Endodermal cell (in vitro differentiated cells): ENCODE measurements around the gene CARD14. TPM values are rescaled to one million over a fixed set of nuclear protein-coding genes. Genes with fewer than 3 reads are reported as not detected.

Experiments used
- DNase-seq: peaks from one replicate; pipeline ENCODE4 v3.0.0-alpha.2; 2017
- H3K27ac ChIP-seq: 2 replicates; pipeline ENCODE4 v1.5.1; 2013; ENCODE audit warnings: mild to moderate bottlenecking, low read depth, low read length, moderate library complexity
- H3K27me3 ChIP-seq: 2 replicates; pipeline ENCODE4 v1.6.1; 2013; ENCODE audit warnings: mild to moderate bottlenecking, low read length, moderate library complexity; ENCODE audit not compliant: insufficient read depth, control insufficient read depth, poor library complexity, severe bottlenecking
- H3K36me3 ChIP-seq: 2 replicates; pipeline ENCODE4 v1.7.0; 2013; ENCODE audit warnings: mild to moderate bottlenecking, low read length, moderate library complexity; ENCODE audit not compliant: control insufficient read depth, insufficient read depth
- H3K4me1 ChIP-seq: one replicate; pipeline ENCODE4 v1.7.0; 2013; ENCODE audit warnings: low read length; ENCODE audit not compliant: control insufficient read depth, insufficient read depth
- H3K4me3 ChIP-seq: 2 replicates; pipeline ENCODE4 v1.5.1; 2013; ENCODE audit warnings: mild to moderate bottlenecking, low read length, moderate library complexity
- H3K9ac ChIP-seq: 2 replicates; pipeline ENCODE4 v1.6.1; 2013; ENCODE audit warnings: mild to moderate bottlenecking, low read length, moderate library complexity; ENCODE audit not compliant: poor library complexity, severe bottlenecking; ENCODE audit errors: extremely low read depth
- H3K9me3 ChIP-seq: 2 replicates; pipeline ENCODE4 v1.6.1; 2013; ENCODE audit warnings: mild to moderate bottlenecking, low read length, moderate library complexity; ENCODE audit not compliant: control insufficient read depth
- H3K27ac Mint-ChIP-seq: 2 replicates; pipeline ENCODE4 v1.8.0; 2020; ENCODE audit warnings: mixed read lengths
- H3K27me3 Mint-ChIP-seq: 2 replicates; pipeline ENCODE4 v1.8.0; 2021; ENCODE audit warnings: mild to moderate bottlenecking, mixed read lengths; ENCODE audit not compliant: insufficient read depth
- H3K36me3 Mint-ChIP-seq: 2 replicates; pipeline ENCODE4 v1.8.0; 2020; ENCODE audit warnings: low read depth, mixed read lengths
- H3K4me1 Mint-ChIP-seq: 2 replicates; pipeline ENCODE4 v1.8.0; 2020; ENCODE audit warnings: mixed read lengths
- H3K4me3 Mint-ChIP-seq: 2 replicates; pipeline ENCODE4 v1.8.0; 2020; ENCODE audit warnings: mild to moderate bottlenecking, moderate library complexity, mixed read lengths
- H3K9me3 Mint-ChIP-seq: 2 replicates; pipeline ENCODE4 v1.8.0; 2020; ENCODE audit warnings: mild to moderate bottlenecking, mixed read lengths
- CTCF ChIP-seq: fragments of 200-600 bp; sonication (generic); conservative IDR thresholded peaks from 2 replicates; pipeline ENCODE4 v1.5.0; 2021; ENCODE audit warnings: antibody characterized with exemption, mild to moderate bottlenecking
- WGBS, 2 experiments: methylation state at CpG; one replicate each; pipeline versions ENCODE4 v1.1.5 to v1.1.7; 2013; ENCODE audit warnings: missing lambda C conversion rate in 2 of 2, mixed read lengths in 1 of 2; ENCODE audit not compliant: insufficient coverage in 1 of 2, insufficient read length in 1 of 2; 5-methylcytosine and 5-hydroxymethylcytosine counted together
- long read RNA-seq, 4 experiments: library from polyadenylated mRNA in 2 of 4; library from RNA in 1 of 4; library from capped mRNA in 1 of 4; stranded (forward) in 3 of 4; unstranded in 1 of 4; transcript quantifications; one replicate each; pipeline ENCODE4 v2.0.0, GENCODE V29; 2020 to 2021; ENCODE audit warnings: inconsistent platforms in 1 of 4
- polyA plus RNA-seq, 2 experiments: library from polyadenylated mRNA; stranded (reverse); fragments of 50-300 nt; gene quantifications; one replicate each; pipeline ENCODE4 v1.2.3, GENCODE V29; 2013
- total RNA-seq, 2 donors: library from RNA; stranded (reverse); fragmentation: NEBNext Ultra II Directional in 1 of 2; extraction: Animal tissue kit (Norgen Biotek cat#: 25700) in 1 of 2; gene quantifications; 2 replicates in 1 of 2; 3 replicates in 1 of 2; pipeline ENCODE4 v1.2.1, GENCODE V29; 2021

CARD14 gene
- under 1 TPM in 1 of 2 donors, not detected in 1; 0.31 TPM for total RNA-seq
- polyA plus RNA-seq (2013, experiment 1 of 2), result 0.50 TPM
- polyA plus RNA-seq (2013, experiment 2 of 2), result 0.37 TPM
- long read RNA-seq, experiment 1, result 0 reads
- long read RNA-seq, experiment 2, partial matches to known transcripts, result 1 of 1 reads
- long read RNA-seq, experiment 2, other reads (novel, unspliced or antisense), result 0 of 1 reads
- long read RNA-seq, experiment 3, result 0 reads
- long read RNA-seq, experiment 4, result 0 reads

- TF ChIP-seq CTCF, result no peak
- no peaks in the 10 kb centered on the region for H3K9me3 ChIP-seq
- peaks cover 3% of the 10 kb centered on the region for H3K27me3 Mint-ChIP-seq
- DNase-seq, result no peak
- no peak within 1 kb of the TSS for H3K4me3 Mint-ChIP-seq
- no peak within 1 kb of the TSS for H3K4me3 ChIP-seq
- H3K36me3 Mint-ChIP-seq, result no peaks in the 10 kb centered on the region
- H3K27ac ChIP-seq, result no peak within 1 kb of the TSS
- no peak within 1 kb of the TSS for H3K27ac Mint-ChIP-seq
- H3K36me3 ChIP-seq, result no peaks in the 10 kb centered on the region
- H3K4me1 Mint-ChIP-seq, result no peaks in the 10 kb centered on the region
- no peaks in the 10 kb centered on the region for H3K9me3 Mint-ChIP-seq
- WGBS, 2 experiments, result 87 to 90% methylated on average over 12 to 19 of the region's 19 CpGs
- no peak within 1 kb of the TSS for H3K9ac ChIP-seq
- H3K27me3 ChIP-seq, result no peaks in the 10 kb centered on the region
- H3K4me1 ChIP-seq, result no peaks in the 10 kb centered on the region
These were observed at the start of gene CARD14 for GRCh38 chr17:80169784-80170500. CARD14 (plus strand) TSS chr17:80170030; CDS start chr17:80181439, 11,409 bp downstream.

GRCh38 chr17:80122026-80122575 is 47.7 kb upstream of the CARD14 start:
- Histone ChIP-seq H3K4me3 (no peak overlapping the region), H3K9me3 (no peaks in the 10 kb centered on the region), H3K27ac (no peak overlapping the region), H3K27me3 (no peaks in the 10 kb centered on the region), H3K4me1 (peaks cover 6% of the 10 kb centered on the region), H3K9ac (no peak overlapping the region), H3K36me3 (no peaks in the 10 kb centered on the region)
- peaks cover 11% of the 10 kb centered on the region for H3K4me1 Mint-ChIP-seq
- H3K27ac Mint-ChIP-seq, result no peak overlapping the region
- no peaks in the 10 kb centered on the region for H3K27me3 Mint-ChIP-seq
- no peak for TF ChIP-seq CTCF
- no peak for DNase-seq
- no peak overlapping the region for H3K4me3 Mint-ChIP-seq
- no peaks in the 10 kb centered on the region for H3K9me3 Mint-ChIP-seq
- no peaks in the 10 kb centered on the region for H3K36me3 Mint-ChIP-seq
- 90 to 96% methylated on average over 17 of the region's 17 CpGs for WGBS, 2 experiments

GRCh38 chr17:80122926-80123505 is 46.8 kb upstream of the CARD14 start:
- peaks cover 11% of the 10 kb centered on the region for H3K4me1 Mint-ChIP-seq
- no peaks in the 10 kb centered on the region for H3K9me3 Mint-ChIP-seq
- WGBS, 2 experiments, result 89 to 100% methylated on average over 3 to 6 of the region's 6 CpGs
- Histone ChIP-seq H3K4me1 (peaks cover 6% of the 10 kb centered on the region), H3K4me3 (no peak overlapping the region), H3K36me3 (no peaks in the 10 kb centered on the region), H3K9ac (no peak overlapping the region), H3K27me3 (no peaks in the 10 kb centered on the region), H3K9me3 (no peaks in the 10 kb centered on the region), H3K27ac (no peak overlapping the region)
- TF ChIP-seq CTCF, result no peak
- no peak overlapping the region for H3K27ac Mint-ChIP-seq
- H3K36me3 Mint-ChIP-seq, result no peaks in the 10 kb centered on the region
- H3K4me3 Mint-ChIP-seq, result no peak overlapping the region
- DNase-seq, result no peak
- no peaks in the 10 kb centered on the region for H3K27me3 Mint-ChIP-seq
